Upper lobe of left lung (tissue), 4 donors: ENCODE data around the gene ZC3H18.

Experiments
- EP300 ChIP-seq, 4 donors: sonication (generic); formaldehyde crosslinking; IDR thresholded peaks; one replicate each; pipeline ENCODE4 v1.5.1; 2017; ENCODE audit warnings: antibody characterized with exemption in 4 of 4, control low read depth in 2 of 4
- POLR2A ChIP-seq, 4 donors: fragments of 450-650 bp; IDR thresholded peaks; one replicate each; pipeline ENCODE4 v1.5.1; 2016 to 2017; ENCODE audit warnings: antibody characterized with exemption in 4 of 4, mild to moderate bottlenecking in 2 of 4
- POLR2AphosphoS5 ChIP-seq, 2 donors: sonication (generic); formaldehyde crosslinking; IDR thresholded peaks; one replicate each; pipeline ENCODE4 v1.5.1; 2017; ENCODE audit warnings: antibody characterized with exemption in 2 of 2
- TF ChIP-seq, protein P1 (sequence below), 6 experiments: fragments of 450-650 bp in 4 of 6; fragments of 200-600 bp in 2 of 6; sonication (generic) in 2 of 6; IDR thresholded peaks; one replicate each; pipeline ENCODE4 v1.5.1; 2016 to 2019; ENCODE audit warnings: antibody characterized with exemption in 6 of 6

DNA sequence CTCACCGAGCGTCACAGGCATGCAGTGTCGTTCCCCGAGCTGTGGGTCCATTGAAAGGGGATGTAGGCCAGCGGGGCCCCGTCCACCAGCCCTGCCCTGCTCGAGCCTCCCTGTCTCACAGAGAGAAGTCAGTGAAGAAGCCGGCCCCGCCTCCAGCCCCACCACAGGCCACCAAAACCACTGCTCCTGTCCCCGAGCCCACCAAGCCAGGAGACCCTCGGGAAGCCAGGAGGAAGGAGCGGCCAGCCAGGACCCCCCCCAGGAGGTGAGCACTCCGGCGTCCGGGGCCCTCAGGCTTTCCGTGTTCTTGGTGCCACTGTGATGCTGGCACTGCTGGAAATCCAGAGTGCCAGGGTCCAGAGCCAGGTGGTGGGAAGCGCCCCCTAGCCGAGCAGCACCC lies 54.3 kb downstream of the ZC3H18 start:
- TF ChIP-seq, protein P1, sequence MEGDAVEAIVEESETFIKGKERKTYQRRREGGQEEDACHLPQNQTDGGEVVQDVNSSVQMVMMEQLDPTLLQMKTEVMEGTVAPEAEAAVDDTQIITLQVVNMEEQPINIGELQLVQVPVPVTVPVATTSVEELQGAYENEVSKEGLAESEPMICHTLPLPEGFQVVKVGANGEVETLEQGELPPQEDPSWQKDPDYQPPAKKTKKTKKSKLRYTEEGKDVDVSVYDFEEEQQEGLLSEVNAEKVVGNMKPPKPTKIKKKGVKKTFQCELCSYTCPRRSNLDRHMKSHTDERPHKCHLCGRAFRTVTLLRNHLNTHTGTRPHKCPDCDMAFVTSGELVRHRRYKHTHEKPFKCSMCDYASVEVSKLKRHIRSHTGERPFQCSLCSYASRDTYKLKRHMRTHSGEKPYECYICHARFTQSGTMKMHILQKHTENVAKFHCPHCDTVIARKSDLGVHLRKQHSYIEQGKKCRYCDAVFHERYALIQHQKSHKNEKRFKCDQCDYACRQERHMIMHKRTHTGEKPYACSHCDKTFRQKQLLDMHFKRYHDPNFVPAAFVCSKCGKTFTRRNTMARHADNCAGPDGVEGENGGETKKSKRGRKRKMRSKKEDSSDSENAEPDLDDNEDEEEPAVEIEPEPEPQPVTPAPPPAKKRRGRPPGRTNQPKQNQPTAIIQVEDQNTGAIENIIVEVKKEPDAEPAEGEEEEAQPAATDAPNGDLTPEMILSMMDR (IDR thresholded peaks at IDR 0.05), result no peak
- TF ChIP-seq POLR2A (IDR thresholded peaks at IDR 0.05) (no peak), EP300 (IDR thresholded peaks at IDR 0.05) (no peak), POLR2AphosphoS5 (IDR thresholded peaks at IDR 0.05) (no peak)
